Natural killer cell treated with Interleukin-12 subunit alpha and Interleukin-12 subunit beta and Interleukin-15 and Interleukin-18, amount 100 ng/mL, for 72 hours (primary cell): ENCODE measurements around the gene DPP7. TPM values are rescaled to one million over a fixed set of nuclear protein-coding genes. Genes with fewer than 3 reads are reported as not detected.
"Not testable (repeated sequence)": the region's sequence is repeated elsewhere in the genome, so short reads cannot be mapped to it uniquely, and the experiment has no call there.

ENCODE experiments used
- ATAC-seq, 2 donors: fragments of 150-1000 bp; cut with Tn5 transposase in 1 of 2; sonication (Bioruptor Pico), chemical (Tn5 transposase) in 1 of 2; 2 replicates each; pipeline ENCODE4 v1.10.0; 2021
- DNase-seq: peaks from one replicate; pipeline ENCODE4 v3.0.0; 2022; ENCODE audit warnings: low spot score
- H3K27ac Mint-ChIP-seq, 2 donors: 1 replicate in 1 of 2; 2 replicates in 1 of 2; pipeline ENCODE4 v1.8.0; 2022; ENCODE audit warnings: mixed read lengths in 2 of 2, mild to moderate bottlenecking in 1 of 2, moderate library complexity in 1 of 2
- H3K27me3 Mint-ChIP-seq, 2 donors: 1 replicate in 1 of 2; 2 replicates in 1 of 2; pipeline ENCODE4 v1.8.0; 2022; ENCODE audit warnings: mixed read lengths in 2 of 2
- H3K36me3 Mint-ChIP-seq: one replicate; pipeline ENCODE4 v1.8.0; 2022; ENCODE audit warnings: mixed read lengths
- H3K4me1 Mint-ChIP-seq, 2 donors: 1 replicate in 1 of 2; 2 replicates in 1 of 2; pipeline ENCODE4 v1.8.0; 2022; ENCODE audit warnings: low read depth in 2 of 2, mixed read lengths in 2 of 2, mild to moderate bottlenecking in 1 of 2
- H3K4me3 Mint-ChIP-seq: one replicate; pipeline ENCODE4 v1.8.0; 2022; ENCODE audit warnings: mixed read lengths
- H3K9me3 Mint-ChIP-seq: 2 replicates; pipeline ENCODE4 v1.8.0; 2022; ENCODE audit warnings: mixed read lengths
- total RNA-seq, 2 donors: library from RNA; stranded (reverse); gene quantifications; one replicate each; pipeline ENCODE4 v1.2.3, GENCODE V29; 2022

DPP7 gene
- total RNA-seq, 2 donors from 2014 or later, result 188 to 310 TPM

DNA sequence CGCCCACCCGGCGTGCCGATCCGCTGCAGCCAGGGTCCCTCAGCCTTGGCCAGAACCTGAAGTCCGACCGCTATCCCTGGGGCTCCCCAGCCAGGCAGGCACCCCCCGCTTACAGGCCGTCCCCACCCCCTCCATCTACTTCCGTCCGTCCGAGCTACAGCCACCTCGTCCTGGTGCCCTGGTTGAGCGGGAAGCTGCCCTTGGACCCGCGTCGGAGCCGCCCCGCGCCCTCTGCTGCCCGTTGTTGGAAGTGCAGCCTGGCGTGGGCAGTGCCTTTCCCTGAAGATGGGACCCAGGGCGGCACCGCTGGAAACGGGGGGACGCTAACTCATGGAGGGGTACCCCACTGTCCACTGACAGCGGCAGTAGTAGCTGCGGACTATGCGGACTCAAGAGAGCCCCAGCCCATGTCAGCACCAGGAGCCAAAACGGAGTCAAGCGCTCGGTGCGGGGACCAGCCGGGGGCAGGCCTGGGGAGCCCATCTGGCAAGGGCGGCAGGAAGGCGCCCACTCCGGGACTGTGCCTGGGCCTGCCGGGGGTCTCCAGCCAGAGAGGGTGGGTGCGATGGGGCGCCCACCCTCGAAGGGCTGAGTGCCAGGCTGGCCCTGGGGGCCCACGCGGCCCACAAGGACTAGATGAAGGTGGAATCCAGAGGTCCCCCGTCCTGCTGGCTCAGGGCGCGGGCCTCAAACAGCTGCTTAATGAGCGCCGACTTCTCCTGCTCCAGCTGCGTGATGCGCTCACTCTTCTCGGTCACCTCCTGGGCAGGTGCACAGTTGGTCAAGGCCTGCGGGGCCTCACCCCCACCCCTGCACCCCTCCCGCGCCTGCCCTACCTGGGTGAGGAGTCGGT lies 50.3 kb downstream of the DPP7 start:
- H3K4me3 Mint-ChIP-seq, result no peak overlapping the region
- no peaks in the 10 kb centered on the region for H3K9me3 Mint-ChIP-seq
- peaks cover 10% of the 10 kb centered on the region in 2 donors for H3K4me1 Mint-ChIP-seq
- peak; percentile 53 to 65 for ATAC-seq
- H3K36me3 Mint-ChIP-seq, result no peaks in the 10 kb centered on the region
- no peaks in the 10 kb centered on the region for H3K27me3 Mint-ChIP-seq
- DNase-seq, result no peak
- H3K27ac Mint-ChIP-seq, result no peak overlapping the region

DNA sequence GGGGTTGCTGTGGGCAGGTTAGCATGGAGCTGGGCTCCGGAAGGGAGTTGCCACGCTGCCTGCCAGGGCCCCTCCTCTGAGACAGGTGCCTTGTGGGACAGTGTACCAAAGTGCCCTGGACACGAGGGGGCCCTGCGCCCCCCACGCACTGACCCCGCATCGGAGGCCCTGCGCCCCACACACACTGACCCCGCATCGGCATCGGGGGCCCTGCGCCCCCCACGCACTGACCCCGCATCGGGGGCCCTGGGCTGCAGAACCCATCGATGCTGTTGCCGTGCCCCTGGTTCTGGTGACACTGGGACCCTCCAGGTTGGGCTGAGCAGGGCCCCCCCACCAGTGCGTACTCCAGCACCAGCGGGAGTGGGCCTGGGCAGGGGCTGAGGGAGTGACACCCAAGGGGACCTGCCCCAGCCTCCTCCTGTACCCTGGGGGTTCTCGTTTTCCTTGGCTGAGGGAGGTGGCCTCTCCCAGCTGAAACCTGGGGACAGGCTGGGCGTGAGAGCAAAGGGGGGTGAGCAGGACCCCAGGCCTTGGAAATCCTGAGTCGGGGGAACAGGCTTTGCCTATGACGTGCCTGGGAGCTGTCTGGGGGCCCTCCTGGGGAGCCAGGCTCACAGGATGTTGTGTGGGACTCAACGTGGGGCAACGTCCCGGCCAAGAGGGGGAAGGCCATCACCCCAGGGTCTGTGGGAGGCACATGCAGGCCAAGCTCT lies 51.1 kb downstream of the DPP7 start:
- Mint-ChIP-seq H3K27me3 (no peaks in the 10 kb centered on the region), H3K36me3 (no peaks in the 10 kb centered on the region), H3K9me3 (no peaks in the 10 kb centered on the region), H3K27ac (no peak overlapping the region), H3K4me1 (peaks cover 10% of the 10 kb centered on the region in 2 donors), H3K4me3 (no peak overlapping the region)
- DNase-seq, result no peak
- ATAC-seq, result no peak

DNA sequence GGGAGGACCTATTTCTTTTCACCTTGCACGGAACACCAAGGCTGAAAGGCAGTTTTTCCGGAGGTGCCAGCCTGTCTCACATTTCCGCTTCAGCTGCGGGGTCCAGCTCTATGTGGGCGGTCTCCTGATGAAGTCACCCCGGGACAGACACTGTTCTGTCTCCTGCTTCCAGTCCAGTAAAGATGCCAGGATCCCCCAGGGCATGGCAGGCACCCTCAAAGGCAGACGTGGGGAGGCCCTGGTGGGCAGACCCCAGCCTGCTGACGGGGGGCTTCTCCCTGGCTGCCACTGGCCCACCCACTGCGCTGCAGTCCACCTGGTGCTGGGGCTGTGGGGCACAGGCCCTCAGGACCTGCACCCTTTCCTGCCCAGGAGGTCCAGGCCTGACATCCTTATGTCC lies 51.7 kb downstream of the DPP7 start:
- not testable (repeated sequence) for H3K27ac Mint-ChIP-seq, ATAC-seq, H3K36me3 Mint-ChIP-seq, H3K4me1 Mint-ChIP-seq, H3K4me3 Mint-ChIP-seq, H3K9me3 Mint-ChIP-seq, DNase-seq, H3K27me3 Mint-ChIP-seq

DNA sequence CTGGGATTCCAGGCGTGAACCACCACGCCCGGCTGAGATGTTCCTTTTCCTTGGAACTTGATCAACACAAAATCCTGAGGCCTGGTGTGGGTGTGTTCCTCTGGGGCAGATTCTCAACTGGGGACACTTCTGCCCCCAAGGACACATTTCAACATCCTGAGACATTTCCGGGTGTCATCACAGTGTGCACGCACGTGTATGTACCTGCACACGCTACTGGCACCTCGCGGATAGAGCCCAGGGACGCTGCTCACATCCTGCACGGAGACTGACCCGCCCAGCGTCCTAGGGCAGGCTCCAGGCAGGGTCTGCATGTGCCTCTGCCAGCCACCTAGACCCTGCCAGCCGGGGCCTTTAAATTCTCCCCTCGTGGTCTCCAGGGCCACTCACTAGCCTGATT lies 52.1 kb downstream of the DPP7 start:
- Mint-ChIP-seq H3K9me3 (no peaks in the 10 kb centered on the region), H3K27ac (no peak overlapping the region), H3K27me3 (no peaks in the 10 kb centered on the region), H3K36me3 (no peaks in the 10 kb centered on the region), H3K4me1 (peaks cover 4 to 5% of the 10 kb centered on the region in 2 donors), H3K4me3 (no peak overlapping the region)
- ATAC-seq (no peak), DNase-seq (no peak)

Other genes with a start within 250 kb of the DPP7 start
- 100 to 1,000 TPM; 299 to 453 TPM for gene EDF1, start 248.4 kb downstream of the DPP7 start, total RNA-seq
- 100 to 1,000 TPM in 1 of 2 donors, 10 to 100 TPM in 1; 55.7 to 107 TPM for gene TRAF2, start 228.2 kb downstream of the DPP7 start, total RNA-seq
- gene FBXW5, start 170.0 kb downstream of the DPP7 start, total RNA-seq, result 100 to 1,000 TPM; 102 to 155 TPM
- gene C8G, start 169.5 kb downstream of the DPP7 start, total RNA-seq, result 1 to 10 TPM; 2.4 to 2.5 TPM
- 1 to 10 TPM; 2.0 to 2.2 TPM for gene LCN12, start 162.5 kb downstream of the DPP7 start, total RNA-seq
- gene PTGDS, start 137.2 kb downstream of the DPP7 start, total RNA-seq, result 1 to 10 TPM; 1.7 to 4.4 TPM
- gene LCNL1, start 131.7 kb downstream of the DPP7 start, total RNA-seq, result under 1 TPM in 1 of 2 donors, not detected in 1; 0.21 TPM
- gene PAXX, start 122.3 kb downstream of the DPP7 start, total RNA-seq, result 100 to 1,000 TPM in 1 of 2 donors, 10 to 100 TPM in 1; 64.0 to 118 TPM
- 10 to 100 TPM in 1 of 2 donors, 1 to 10 TPM in 1; 4.3 to 38.2 TPM for gene CLIC3, start 118.2 kb downstream of the DPP7 start, total RNA-seq
- gene ABCA2, start 86.5 kb downstream of the DPP7 start, total RNA-seq, result 100 to 1,000 TPM in 1 of 2 donors, 10 to 100 TPM in 1; 77.6 to 109 TPM
- gene FUT7, start 82.6 kb downstream of the DPP7 start, total RNA-seq, result 10 to 100 TPM; 10.0 to 17.8 TPM
- gene NPDC1, start 68.6 kb downstream of the DPP7 start, total RNA-seq, result 10 to 100 TPM; 11.2 to 41.7 TPM
- not detected for gene ENTPD2, start 60.7 kb downstream of the DPP7 start, total RNA-seq
- 10 to 100 TPM in 1 of 2 donors, 1 to 10 TPM in 1; 9.5 to 20.8 TPM for gene SAPCD2, start 44.2 kb downstream of the DPP7 start, total RNA-seq
- 10 to 100 TPM; 19.9 to 22.0 TPM for gene UAP1L1, start 37.2 kb downstream of the DPP7 start, total RNA-seq
- 10 to 100 TPM; 34.1 to 55.8 TPM for gene MAN1B1, start 27.7 kb downstream of the DPP7 start, total RNA-seq
- gene GRIN1, start 24.4 kb upstream of the DPP7 start, total RNA-seq, result under 1 TPM in 1 of 2 donors, not detected in 1; 0.11 TPM
- not detected for gene LRRC26, start 55.3 kb upstream of the DPP7 start, total RNA-seq
- gene TMEM210, start 57.3 kb upstream of the DPP7 start, total RNA-seq, result not detected
- 10 to 100 TPM; 75.5 to 98.1 TPM for gene ANAPC2, start 73.8 kb upstream of the DPP7 start, total RNA-seq
- gene SSNA1, start 73.9 kb upstream of the DPP7 start, total RNA-seq, result 10 to 100 TPM; 78.3 to 91.4 TPM
- 10 to 100 TPM in 1 of 2 donors, 1 to 10 TPM in 1; 9.0 to 19.1 TPM for gene TPRN, start 86.0 kb upstream of the DPP7 start, total RNA-seq
- 10 to 100 TPM; 25.0 to 43.9 TPM for gene TMEM203, start 90.9 kb upstream of the DPP7 start, total RNA-seq
- 10 to 100 TPM; 33.0 to 81.9 TPM for gene NDOR1, start 91.0 kb upstream of the DPP7 start, total RNA-seq
- 1 to 10 TPM; 1.4 to 1.9 TPM for gene RNF208, start 107.5 kb upstream of the DPP7 start, total RNA-seq
- under 1 TPM; 0.29 to 0.33 TPM for gene CYSRT1, start 110.4 kb upstream of the DPP7 start, total RNA-seq
- not detected for gene RNF224, start 112.8 kb upstream of the DPP7 start, total RNA-seq
- not detected for gene SLC34A3, start 116.2 kb upstream of the DPP7 start, total RNA-seq
- 100 to 1,000 TPM; 332 to 432 TPM for gene TUBB4B, start 126.6 kb upstream of the DPP7 start, total RNA-seq
- gene STPG3, start 136.6 kb upstream of the DPP7 start, total RNA-seq, result not detected
- gene NELFB, start 140.6 kb upstream of the DPP7 start, total RNA-seq, result 10 to 100 TPM; 58.8 to 90.3 TPM
- 10 to 100 TPM; 31.1 to 38.4 TPM for gene TOR4A, start 163.0 kb upstream of the DPP7 start, total RNA-seq
- gene NRARP, start 187.5 kb upstream of the DPP7 start, total RNA-seq, result 1 to 10 TPM in 1 of 2 donors, under 1 TPM in 1; 0.88 to 2.6 TPM